HG03571 (cell line): Measurements from ENCODE around the gene MYO3B.
"Not testable (repeated sequence)": the region's sequence is repeated elsewhere in the genome, so short reads cannot be mapped to it uniquely, and the experiment has no call there.

Experiments
- ATAC-seq: cut with Tn5 transposase; IDR thresholded peaks from one replicate; pipeline ENCODE4 v1.9.1; 2021; ENCODE audit not compliant: unreplicated experiment

The MYO3B gene

GRCh38 chr2:170456914-170457313 is 279.0 kb downstream of the MYO3B start:
- ATAC-seq: no peak

- ATAC-seq: no peak
These were observed 279.8 kb downstream of the MYO3B start for GRCh38 chr2:170457742-170458141.

- no peak for ATAC-seq
These were observed 283.9 kb downstream of the MYO3B start for GRCh38 chr2:170461889-170462288.

- no peak for ATAC-seq
These were observed 284.7 kb downstream of the MYO3B start for GRCh38 chr2:170462433-170463205.

GRCh38 chr2:170463206-170463537 is 285.2 kb downstream of the MYO3B start:
- ATAC-seq: no peak

GRCh38 chr2:170464268-170464667 is 286.3 kb downstream of the MYO3B start:
- ATAC-seq: no peak

- no peak for ATAC-seq
These were observed 287.3 kb downstream of the MYO3B start for GRCh38 chr2:170465241-170465640.

GRCh38 chr2:170466632-170467031 is 288.7 kb downstream of the MYO3B start:
- no peak for ATAC-seq

GRCh38 chr2:170467568-170468422 is 289.8 kb downstream of the MYO3B start:
- ATAC-seq: no peak

GRCh38 chr2:170468557-170468956 is 290.6 kb downstream of the MYO3B start:
- ATAC-seq: no peak

- ATAC-seq: not testable (repeated sequence)
These were observed 294.6 kb downstream of the MYO3B start for GRCh38 chr2:170472498-170472897.

- ATAC-seq: no peak
These were observed 297.9 kb downstream of the MYO3B start for GRCh38 chr2:170475878-170476277.

GRCh38 chr2:170477630-170478029 is 299.7 kb downstream of the MYO3B start:
- no peak for ATAC-seq

GRCh38 chr2:170481201-170481600 is 303.3 kb downstream of the MYO3B start:
- no peak for ATAC-seq

- ATAC-seq: no peak
These were observed 306.6 kb downstream of the MYO3B start for GRCh38 chr2:170484552-170484951.

GRCh38 chr2:170485254-170486026 is 307.5 kb downstream of the MYO3B start:
- ATAC-seq: no peak

- no peak for ATAC-seq
These were observed 308.8 kb downstream of the MYO3B start for GRCh38 chr2:170486730-170487129.

GRCh38 chr2:170488807-170489206 is 310.9 kb downstream of the MYO3B start:
- ATAC-seq: no peak

GRCh38 chr2:170492010-170492409 is 314.1 kb downstream of the MYO3B start:
- no peak for ATAC-seq

- no peak for ATAC-seq
These were observed 315.6 kb downstream of the MYO3B start for GRCh38 chr2:170493426-170494097.

- no peak for ATAC-seq
These were observed 317.9 kb downstream of the MYO3B start for GRCh38 chr2:170495896-170496295.
